ENCODE results near the gene SORL1.

GRCh38 chr11:121530257-121530656 lies 78.1 kb downstream of the SORL1 start:
- no peak for TF ChIP-seq CTCF (IDR thresholded peaks at IDR 0.05; ENCODE audit: low read length)
- TF ChIP-seq EZH2 (IDR thresholded peaks at IDR 0.05; ENCODE audit: borderline replicate concordance, low read length): no peak
